Measurements from ENCODE around the gene BTD. TPM values are rescaled to one million over a fixed set of nuclear protein-coding genes. Genes with fewer than 3 reads are reported as not detected.

BTD gene
- total and polyA plus RNA-seq, 10 of the 15 experiments (the other 5 are each of a cell fraction or from before 2014, with no cell fraction given): 3.4 to 10.3 (median 5.0) TPM

DNA sequence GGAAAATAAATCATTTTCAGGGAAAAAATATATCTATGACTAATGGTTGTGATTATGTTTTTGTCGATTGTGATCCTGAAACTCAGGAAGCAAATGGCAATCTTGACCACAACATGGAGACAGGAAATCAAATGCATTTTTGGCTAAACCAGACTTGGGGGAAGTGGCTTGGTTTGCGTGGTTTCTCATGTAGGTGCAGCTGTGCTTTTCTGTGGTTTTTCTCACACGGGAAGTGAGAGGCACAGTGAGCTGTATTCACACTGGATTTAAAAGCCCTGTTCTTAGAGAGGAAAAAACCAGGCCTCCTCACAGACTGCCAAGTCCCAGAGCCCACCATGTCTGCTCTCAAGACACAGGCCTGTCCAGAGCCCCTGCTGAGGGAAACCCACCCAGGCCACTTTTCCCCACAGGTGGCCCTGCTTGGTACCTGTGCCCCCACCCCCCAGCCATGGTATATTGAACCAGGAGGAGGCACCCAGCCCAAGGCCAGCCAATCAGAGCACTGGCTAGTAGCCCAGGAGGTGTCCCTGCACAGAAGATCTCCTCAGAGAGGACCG is 46.1 kb downstream of the BTD start (continued):
- TF ChIP-seq CHD1 (IDR thresholded peaks at IDR 0.05; ENCODE audit: low read depth, low read length) (no peak), YY1 (IDR thresholded peaks at IDR 0.05; ENCODE audit: low read depth, low read length) (peak; percentile 43), TARDBP (IDR thresholded peaks at IDR 0.05; ENCODE audit: borderline replicate concordance) (0 out of 2 replicates have a peak, but pooled peaks have one; percentile 23), ZNF274 (IDR thresholded peaks at IDR 0.05; ENCODE audit: insufficient read depth, insufficient read length) (no peak), BACH1 (IDR thresholded peaks at IDR 0.05; ENCODE audit: borderline replicate concordance) (peak; percentile 90), IKZF2 (IDR thresholded peaks at IDR 0.05) (peak; percentile 100), NFIC (IDR thresholded peaks at IDR 0.05; ENCODE audit: low read depth, low read length) (peak; percentile 99), MEF2A (IDR thresholded peaks at IDR 0.05; ENCODE audit: insufficient read depth, low read depth, low read length) (peak; percentile 90), ESRRA (IDR thresholded peaks at IDR 0.05; ENCODE audit: low read length) (no peak), CUX1 (IDR thresholded peaks at IDR 0.05; ENCODE audit: insufficient replicate concordance, low read depth, low read length) (no peak), HDAC6 (IDR thresholded peaks at IDR 0.05; ENCODE audit: unreplicated experiment) (no peak), BMI1 (IDR thresholded peaks at IDR 0.05; ENCODE audit: borderline replicate concordance) (peak; percentile 76; the same call in 1 of the 2 replicates), ZNF207 (IDR thresholded peaks at IDR 0.05; ENCODE audit: borderline replicate concordance) (0 out of 2 replicates have a peak, but pooled peaks have one; percentile 18), JUND (IDR thresholded peaks at IDR 0.05; ENCODE audit: low read depth, low read length) (no peak), PAX5 (IDR thresholded peaks at IDR 0.05; ENCODE audit: borderline replicate concordance, low read depth, low read length) (peak; percentile 96)
- TF ChIP-seq, protein P1, sequence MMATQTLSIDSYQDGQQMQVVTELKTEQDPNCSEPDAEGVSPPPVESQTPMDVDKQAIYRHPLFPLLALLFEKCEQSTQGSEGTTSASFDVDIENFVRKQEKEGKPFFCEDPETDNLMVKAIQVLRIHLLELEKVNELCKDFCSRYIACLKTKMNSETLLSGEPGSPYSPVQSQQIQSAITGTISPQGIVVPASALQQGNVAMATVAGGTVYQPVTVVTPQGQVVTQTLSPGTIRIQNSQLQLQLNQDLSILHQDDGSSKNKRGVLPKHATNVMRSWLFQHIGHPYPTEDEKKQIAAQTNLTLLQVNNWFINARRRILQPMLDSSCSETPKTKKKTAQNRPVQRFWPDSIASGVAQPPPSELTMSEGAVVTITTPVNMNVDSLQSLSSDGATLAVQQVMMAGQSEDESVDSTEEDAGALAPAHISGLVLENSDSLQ (IDR thresholded peaks at IDR 0.05): no peak
- TF ChIP-seq, protein P2, sequence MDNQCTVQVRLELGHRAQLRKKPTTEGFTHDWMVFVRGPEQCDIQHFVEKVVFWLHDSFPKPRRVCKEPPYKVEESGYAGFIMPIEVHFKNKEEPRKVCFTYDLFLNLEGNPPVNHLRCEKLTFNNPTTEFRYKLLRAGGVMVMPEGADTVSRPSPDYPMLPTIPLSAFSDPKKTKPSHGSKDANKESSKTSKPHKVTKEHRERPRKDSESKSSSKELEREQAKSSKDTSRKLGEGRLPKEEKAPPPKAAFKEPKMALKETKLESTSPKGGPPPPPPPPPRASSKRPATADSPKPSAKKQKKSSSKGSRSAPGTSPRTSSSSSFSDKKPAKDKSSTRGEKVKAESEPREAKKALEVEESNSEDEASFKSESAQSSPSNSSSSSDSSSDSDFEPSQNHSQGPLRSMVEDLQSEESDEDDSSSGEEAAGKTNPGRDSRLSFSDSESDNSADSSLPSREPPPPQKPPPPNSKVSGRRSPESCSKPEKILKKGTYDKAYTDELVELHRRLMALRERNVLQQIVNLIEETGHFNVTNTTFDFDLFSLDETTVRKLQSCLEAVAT (IDR thresholded peaks at IDR 0.05): peak; percentile 90
- TF ChIP-seq, protein P3, sequence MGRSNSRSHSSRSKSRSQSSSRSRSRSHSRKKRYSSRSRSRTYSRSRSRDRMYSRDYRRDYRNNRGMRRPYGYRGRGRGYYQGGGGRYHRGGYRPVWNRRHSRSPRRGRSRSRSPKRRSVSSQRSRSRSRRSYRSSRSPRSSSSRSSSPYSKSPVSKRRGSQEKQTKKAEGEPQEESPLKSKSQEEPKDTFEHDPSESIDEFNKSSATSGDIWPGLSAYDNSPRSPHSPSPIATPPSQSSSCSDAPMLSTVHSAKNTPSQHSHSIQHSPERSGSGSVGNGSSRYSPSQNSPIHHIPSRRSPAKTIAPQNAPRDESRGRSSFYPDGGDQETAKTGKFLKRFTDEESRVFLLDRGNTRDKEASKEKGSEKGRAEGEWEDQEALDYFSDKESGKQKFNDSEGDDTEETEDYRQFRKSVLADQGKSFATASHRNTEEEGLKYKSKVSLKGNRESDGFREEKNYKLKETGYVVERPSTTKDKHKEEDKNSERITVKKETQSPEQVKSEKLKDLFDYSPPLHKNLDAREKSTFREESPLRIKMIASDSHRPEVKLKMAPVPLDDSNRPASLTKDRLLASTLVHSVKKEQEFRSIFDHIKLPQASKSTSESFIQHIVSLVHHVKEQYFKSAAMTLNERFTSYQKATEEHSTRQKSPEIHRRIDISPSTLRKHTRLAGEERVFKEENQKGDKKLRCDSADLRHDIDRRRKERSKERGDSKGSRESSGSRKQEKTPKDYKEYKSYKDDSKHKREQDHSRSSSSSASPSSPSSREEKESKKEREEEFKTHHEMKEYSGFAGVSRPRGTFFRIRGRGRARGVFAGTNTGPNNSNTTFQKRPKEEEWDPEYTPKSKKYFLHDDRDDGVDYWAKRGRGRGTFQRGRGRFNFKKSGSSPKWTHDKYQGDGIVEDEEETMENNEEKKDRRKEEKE (IDR thresholded peaks at IDR 0.05): no peak
